WTC11 (cell line): ENCODE results near the gene MCF2L2. TPM values are rescaled to one million over a fixed set of nuclear protein-coding genes. Genes with fewer than 3 reads are reported as not detected.

ENCODE experiments used
- ATAC-seq: fragments of 200-7000 bp; cut with Tn5 transposase; 2 replicates; pipeline ENCODE4 v1.10.0; 2021; ENCODE audit warnings: mild to moderate bottlenecking, moderate library complexity
- CTCF ChIA-PET: fragments of 300-600 bp; sonication (Branson Sonifier 250); formaldehyde crosslinking; loops from one replicate; lab custom pipeline; 2021; ENCODE audit warnings: antibody characterized with exemption; lab: Charles Lee
- POLR2A ChIA-PET: fragments of 350-600 bp; sonication (Branson Sonifier 250); formaldehyde crosslinking; loops from one replicate; lab custom pipeline; 2021; ENCODE audit warnings: antibody characterized with exemption; lab: Charles Lee
- DNase-seq: peaks from one replicate; pipeline ENCODE4 v3.0.0; 2021; ENCODE audit warnings: low spot score
- H3K27ac Mint-ChIP-seq: 2 replicates; pipeline ENCODE4 v1.8.0; 2021; ENCODE audit warnings: mixed read lengths
- H3K27me3 Mint-ChIP-seq: 2 replicates; pipeline ENCODE4 v1.8.0; 2021; ENCODE audit warnings: low read depth, mild to moderate bottlenecking, moderate library complexity, mixed read lengths
- H3K36me3 Mint-ChIP-seq: 2 replicates; pipeline ENCODE4 v1.8.0; 2021; ENCODE audit warnings: mixed read lengths
- H3K4me1 Mint-ChIP-seq: 2 replicates; pipeline ENCODE4 v1.8.0; 2022; ENCODE audit warnings: mixed read lengths
- H3K4me3 Mint-ChIP-seq: 2 replicates; pipeline ENCODE4 v1.8.0; 2021; ENCODE audit warnings: mild to moderate bottlenecking, moderate library complexity, mixed read lengths
- H3K9me3 Mint-ChIP-seq: 2 replicates; pipeline ENCODE4 v1.8.0; 2021; ENCODE audit warnings: mixed read lengths
- CBFB ChIP-seq: sonication (generic); formaldehyde crosslinking; IDR thresholded peaks from 2 replicates; pipeline ENCODE4 v1.8.1; 2022; ENCODE audit warnings: mild to moderate bottlenecking, low read depth, missing genetic modification reagents
- GABPB1 ChIP-seq: sonication (generic); formaldehyde crosslinking; IDR thresholded peaks from 2 replicates; pipeline ENCODE4 v1.8.1; 2023; ENCODE audit warnings: mild to moderate bottlenecking, missing genetic modification reagents
- JUN ChIP-seq: sonication (generic); formaldehyde crosslinking; IDR thresholded peaks from 2 replicates; pipeline ENCODE4 v1.8.0; 2023; ENCODE audit warnings: mild to moderate bottlenecking, missing genetic modification reagents
- MXD4 ChIP-seq: fragments of 250-450 bp; sonication (Bioruptor Pico); IDR thresholded peaks from 2 replicates; pipeline ENCODE4 v1.8.0; 2021; ENCODE audit warnings: mild to moderate bottlenecking, moderate library complexity, borderline replicate concordance
- NFATC4 ChIP-seq: fragments of 250-450 bp; sonication (Bioruptor Pico); IDR thresholded peaks from 2 replicates; pipeline ENCODE4 v1.9.0; 2021; ENCODE audit warnings: mild to moderate bottlenecking
- SP1 ChIP-seq: sonication (generic); formaldehyde crosslinking; conservative IDR thresholded peaks from 2 replicates; pipeline ENCODE4 v1.8.1; 2022; ENCODE audit warnings: missing genetic modification reagents
- TEAD4 ChIP-seq: sonication (generic); formaldehyde crosslinking; IDR thresholded peaks from 2 replicates; pipeline ENCODE4 v1.8.0; 2022; ENCODE audit warnings: mild to moderate bottlenecking, missing genetic modification reagents
- ZBTB21 ChIP-seq: sonication (generic); formaldehyde crosslinking; IDR thresholded peaks from 2 replicates; pipeline ENCODE4 v1.8.1; 2023; ENCODE audit warnings: mild to moderate bottlenecking, missing genetic modification reagents, borderline replicate concordance
- ZNF138 ChIP-seq: sonication (generic); formaldehyde crosslinking; conservative IDR thresholded peaks from 2 replicates; pipeline ENCODE4 v1.8.1; 2022; ENCODE audit warnings: mild to moderate bottlenecking, moderate library complexity, missing genetic modification reagents
- total RNA-seq: library from RNA; stranded (reverse); gene quantifications from 3 replicates; pipeline ENCODE4 v1.2.3, GENCODE V29; 2021
- TF ChIP-seq, protein P1 (sequence below): sonication (generic); formaldehyde crosslinking; conservative IDR thresholded peaks from 2 replicates; pipeline ENCODE4 v1.8.1; 2023; ENCODE audit warnings: mild to moderate bottlenecking, low read depth, missing genetic modification reagents, moderate library complexity
- TF ChIP-seq, protein P2 (sequence below): sonication (generic); formaldehyde crosslinking; IDR thresholded peaks from 2 replicates; pipeline ENCODE4 v1.8.1; 2023; ENCODE audit warnings: mild to moderate bottlenecking, missing genetic modification reagents, borderline replicate concordance
- TF ChIP-seq, protein P3 (sequence below): sonication (generic); formaldehyde crosslinking; IDR thresholded peaks from 2 replicates; pipeline ENCODE4 v1.8.0; 2022; ENCODE audit warnings: mild to moderate bottlenecking, missing genetic modification reagents
- TF ChIP-seq, protein P4 (sequence below): sonication (generic); formaldehyde crosslinking; IDR thresholded peaks from 2 replicates; pipeline ENCODE4 v1.8.0; 2023; ENCODE audit warnings: missing genetic modification reagents
- TF ChIP-seq, protein P5 (sequence below): sonication (generic); formaldehyde crosslinking; IDR thresholded peaks from 2 replicates; pipeline ENCODE4 v1.8.0; 2022; ENCODE audit warnings: mild to moderate bottlenecking, missing genetic modification reagents
- TF ChIP-seq, protein P6 (sequence below): sonication (generic); formaldehyde crosslinking; IDR thresholded peaks from 2 replicates; pipeline ENCODE4 v1.8.1; 2022; ENCODE audit warnings: low read depth, missing genetic modification reagents, borderline replicate concordance
- TF ChIP-seq, protein P7 (sequence below): sonication (generic); formaldehyde crosslinking; IDR thresholded peaks from 2 replicates; pipeline ENCODE4 v1.8.1; 2022; ENCODE audit warnings: missing genetic modification reagents, borderline replicate concordance
- TF ChIP-seq, protein P8 (sequence below): sonication (generic); formaldehyde crosslinking; IDR thresholded peaks from 2 replicates; pipeline ENCODE4 v1.8.0; 2022; ENCODE audit warnings: mild to moderate bottlenecking, missing genetic modification reagents

The MCF2L2 gene
- total RNA-seq, 1 experiment from 2014 or later, result 7.5 TPM

DNA sequence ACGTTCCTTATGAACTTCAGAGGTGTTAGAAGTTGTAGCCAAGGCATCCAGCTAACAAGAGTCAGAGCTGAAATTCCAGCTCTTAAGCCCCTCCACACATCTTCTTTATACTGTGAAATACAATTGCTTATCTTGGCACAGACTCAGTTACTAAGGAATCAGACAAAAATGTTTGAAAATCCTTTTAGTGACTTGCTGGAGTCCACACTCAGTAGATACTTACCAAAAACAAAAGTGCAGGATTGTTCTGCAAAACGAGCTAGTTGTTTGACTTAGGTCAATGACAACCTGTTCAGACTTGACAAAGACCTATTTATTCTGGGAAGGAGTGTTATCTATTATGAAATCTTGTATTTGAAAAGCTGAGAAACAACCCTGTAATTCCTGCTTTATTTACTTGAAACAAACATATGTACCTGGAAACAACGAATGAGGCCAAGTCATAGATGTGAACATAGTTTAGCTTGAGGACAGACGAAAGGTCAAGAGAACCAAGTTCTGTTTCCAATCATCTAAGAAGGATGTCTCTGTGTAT lies 136.9 kb downstream of the MCF2L2 start:
- Mint-ChIP-seq H3K9me3 (peaks cover 3% of the 10 kb centered on the region; the same call in 1 of the 2 replicates), H3K27ac (no peak overlapping the region), H3K27me3 (no peaks in the 10 kb centered on the region), H3K4me3 (no peak overlapping the region), H3K4me1 (no peaks in the 10 kb centered on the region), H3K36me3 (peaks cover 18% of the 10 kb centered on the region)
- ChIA-PET CTCF (no interaction called here), POLR2A (no interaction called here)
- peak; percentile 70; the same call in 1 of the 2 replicates for TF ChIP-seq GABPB1 (CRISPR knock-in tag)
- TF ChIP-seq, protein P1, sequence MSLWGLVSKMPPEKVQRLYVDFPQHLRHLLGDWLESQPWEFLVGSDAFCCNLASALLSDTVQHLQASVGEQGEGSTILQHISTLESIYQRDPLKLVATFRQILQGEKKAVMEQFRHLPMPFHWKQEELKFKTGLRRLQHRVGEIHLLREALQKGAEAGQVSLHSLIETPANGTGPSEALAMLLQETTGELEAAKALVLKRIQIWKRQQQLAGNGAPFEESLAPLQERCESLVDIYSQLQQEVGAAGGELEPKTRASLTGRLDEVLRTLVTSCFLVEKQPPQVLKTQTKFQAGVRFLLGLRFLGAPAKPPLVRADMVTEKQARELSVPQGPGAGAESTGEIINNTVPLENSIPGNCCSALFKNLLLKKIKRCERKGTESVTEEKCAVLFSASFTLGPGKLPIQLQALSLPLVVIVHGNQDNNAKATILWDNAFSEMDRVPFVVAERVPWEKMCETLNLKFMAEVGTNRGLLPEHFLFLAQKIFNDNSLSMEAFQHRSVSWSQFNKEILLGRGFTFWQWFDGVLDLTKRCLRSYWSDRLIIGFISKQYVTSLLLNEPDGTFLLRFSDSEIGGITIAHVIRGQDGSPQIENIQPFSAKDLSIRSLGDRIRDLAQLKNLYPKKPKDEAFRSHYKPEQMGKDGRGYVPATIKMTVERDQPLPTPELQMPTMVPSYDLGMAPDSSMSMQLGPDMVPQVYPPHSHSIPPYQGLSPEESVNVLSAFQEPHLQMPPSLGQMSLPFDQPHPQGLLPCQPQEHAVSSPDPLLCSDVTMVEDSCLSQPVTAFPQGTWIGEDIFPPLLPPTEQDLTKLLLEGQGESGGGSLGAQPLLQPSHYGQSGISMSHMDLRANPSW (CRISPR knock-in tag), result no peak
- TF ChIP-seq, protein P2, sequence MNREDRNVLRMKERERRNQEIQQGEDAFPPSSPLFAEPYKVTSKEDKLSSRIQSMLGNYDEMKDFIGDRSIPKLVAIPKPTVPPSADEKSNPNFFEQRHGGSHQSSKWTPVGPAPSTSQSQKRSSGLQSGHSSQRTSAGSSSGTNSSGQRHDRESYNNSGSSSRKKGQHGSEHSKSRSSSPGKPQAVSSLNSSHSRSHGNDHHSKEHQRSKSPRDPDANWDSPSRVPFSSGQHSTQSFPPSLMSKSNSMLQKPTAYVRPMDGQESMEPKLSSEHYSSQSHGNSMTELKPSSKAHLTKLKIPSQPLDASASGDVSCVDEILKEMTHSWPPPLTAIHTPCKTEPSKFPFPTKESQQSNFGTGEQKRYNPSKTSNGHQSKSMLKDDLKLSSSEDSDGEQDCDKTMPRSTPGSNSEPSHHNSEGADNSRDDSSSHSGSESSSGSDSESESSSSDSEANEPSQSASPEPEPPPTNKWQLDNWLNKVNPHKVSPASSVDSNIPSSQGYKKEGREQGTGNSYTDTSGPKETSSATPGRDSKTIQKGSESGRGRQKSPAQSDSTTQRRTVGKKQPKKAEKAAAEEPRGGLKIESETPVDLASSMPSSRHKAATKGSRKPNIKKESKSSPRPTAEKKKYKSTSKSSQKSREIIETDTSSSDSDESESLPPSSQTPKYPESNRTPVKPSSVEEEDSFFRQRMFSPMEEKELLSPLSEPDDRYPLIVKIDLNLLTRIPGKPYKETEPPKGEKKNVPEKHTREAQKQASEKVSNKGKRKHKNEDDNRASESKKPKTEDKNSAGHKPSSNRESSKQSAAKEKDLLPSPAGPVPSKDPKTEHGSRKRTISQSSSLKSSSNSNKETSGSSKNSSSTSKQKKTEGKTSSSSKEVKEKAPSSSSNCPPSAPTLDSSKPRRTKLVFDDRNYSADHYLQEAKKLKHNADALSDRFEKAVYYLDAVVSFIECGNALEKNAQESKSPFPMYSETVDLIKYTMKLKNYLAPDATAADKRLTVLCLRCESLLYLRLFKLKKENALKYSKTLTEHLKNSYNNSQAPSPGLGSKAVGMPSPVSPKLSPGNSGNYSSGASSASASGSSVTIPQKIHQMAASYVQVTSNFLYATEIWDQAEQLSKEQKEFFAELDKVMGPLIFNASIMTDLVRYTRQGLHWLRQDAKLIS, result no peak
- no peak for TF ChIP-seq ZBTB21 (CRISPR knock-in tag)
- no peak for TF ChIP-seq CBFB (CRISPR knock-in tag)
- DNase-seq (no peak), ATAC-seq (no peak)

DNA sequence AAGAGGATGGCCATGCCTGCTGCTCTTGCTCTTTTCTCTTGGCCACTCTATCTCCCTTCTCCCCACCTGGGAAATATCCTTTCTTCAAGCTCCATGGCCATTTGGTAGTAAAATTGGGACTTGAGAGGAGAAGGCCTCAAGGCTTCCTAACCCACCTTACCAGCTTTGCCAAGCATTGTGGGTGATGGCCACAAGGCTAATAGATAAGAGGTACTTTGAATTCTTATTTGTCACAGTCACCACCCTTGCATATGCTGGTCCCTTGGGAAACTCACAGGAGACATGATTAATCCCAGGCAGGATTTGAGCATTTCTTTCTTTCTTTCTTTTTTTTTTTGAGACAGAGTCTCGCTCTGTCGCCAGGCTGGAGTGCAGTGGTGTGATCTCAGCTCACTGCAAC lies 138.2 kb downstream of the MCF2L2 start:
- DNase-seq (no peak), ATAC-seq (no peak)
- CTCF ChIA-PET, result no interaction called here
- POLR2A ChIA-PET, result no interaction called here
- peaks cover 3% of the 10 kb centered on the region; the same call in 1 of the 2 replicates for H3K9me3 Mint-ChIP-seq
- H3K36me3 Mint-ChIP-seq, result peaks cover 17% of the 10 kb centered on the region
- H3K4me1 Mint-ChIP-seq, result no peaks in the 10 kb centered on the region
- no peak overlapping the region for H3K27ac Mint-ChIP-seq
- H3K27me3 Mint-ChIP-seq, result no peaks in the 10 kb centered on the region
- TF ChIP-seq, protein P3, sequence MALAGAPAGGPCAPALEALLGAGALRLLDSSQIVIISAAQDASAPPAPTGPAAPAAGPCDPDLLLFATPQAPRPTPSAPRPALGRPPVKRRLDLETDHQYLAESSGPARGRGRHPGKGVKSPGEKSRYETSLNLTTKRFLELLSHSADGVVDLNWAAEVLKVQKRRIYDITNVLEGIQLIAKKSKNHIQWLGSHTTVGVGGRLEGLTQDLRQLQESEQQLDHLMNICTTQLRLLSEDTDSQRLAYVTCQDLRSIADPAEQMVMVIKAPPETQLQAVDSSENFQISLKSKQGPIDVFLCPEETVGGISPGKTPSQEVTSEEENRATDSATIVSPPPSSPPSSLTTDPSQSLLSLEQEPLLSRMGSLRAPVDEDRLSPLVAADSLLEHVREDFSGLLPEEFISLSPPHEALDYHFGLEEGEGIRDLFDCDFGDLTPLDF (CRISPR knock-in tag), result no peak
- TF ChIP-seq SP1, result no peak
- no peak for TF ChIP-seq ZNF138
- no peak for TF ChIP-seq TEAD4 (CRISPR knock-in tag)
- TF ChIP-seq NFATC4 (CRISPR knock-in tag), result no peak
- no peak overlapping the region for H3K4me3 Mint-ChIP-seq

DNA sequence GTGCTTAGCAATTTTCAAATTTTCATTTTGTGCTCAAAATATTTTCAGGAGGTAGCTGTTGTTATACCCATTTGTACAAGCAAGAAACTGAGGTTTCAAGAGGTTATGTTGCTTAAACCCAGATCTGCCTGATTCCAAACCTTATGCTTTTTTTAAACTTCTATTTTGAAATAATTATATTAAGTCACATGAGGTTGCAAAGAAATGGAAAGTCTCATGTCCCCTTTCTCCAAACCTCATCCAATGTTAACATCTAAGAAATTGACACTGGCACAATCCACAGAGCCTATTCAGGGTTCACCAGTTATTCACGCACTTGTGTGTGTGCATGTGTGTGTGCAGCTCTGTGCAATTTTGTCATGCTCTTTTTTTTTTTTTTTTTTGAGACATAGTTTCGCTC lies 140.3 kb downstream of the MCF2L2 start:
- no peak for DNase-seq
- no peak for ATAC-seq
- H3K4me1 Mint-ChIP-seq, result no peaks in the 10 kb centered on the region
- CTCF ChIA-PET, result no interaction called here
- H3K27me3 Mint-ChIP-seq, result no peaks in the 10 kb centered on the region
- H3K27ac Mint-ChIP-seq, result no peak overlapping the region
- peaks cover 12% of the 10 kb centered on the region; the same call in 1 of the 2 replicates for H3K36me3 Mint-ChIP-seq
- peaks cover 3% of the 10 kb centered on the region; the same call in 1 of the 2 replicates for H3K9me3 Mint-ChIP-seq
- H3K4me3 Mint-ChIP-seq, result no peak overlapping the region
- POLR2A ChIA-PET, result no interaction called here
- TF ChIP-seq, protein P4, sequence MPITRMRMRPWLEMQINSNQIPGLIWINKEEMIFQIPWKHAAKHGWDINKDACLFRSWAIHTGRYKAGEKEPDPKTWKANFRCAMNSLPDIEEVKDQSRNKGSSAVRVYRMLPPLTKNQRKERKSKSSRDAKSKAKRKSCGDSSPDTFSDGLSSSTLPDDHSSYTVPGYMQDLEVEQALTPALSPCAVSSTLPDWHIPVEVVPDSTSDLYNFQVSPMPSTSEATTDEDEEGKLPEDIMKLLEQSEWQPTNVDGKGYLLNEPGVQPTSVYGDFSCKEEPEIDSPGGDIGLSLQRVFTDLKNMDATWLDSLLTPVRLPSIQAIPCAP, result no peak
- TF ChIP-seq MXD4 (CRISPR knock-in tag) (no peak), JUN (CRISPR knock-in tag) (no peak)
- TF ChIP-seq, protein P5, sequence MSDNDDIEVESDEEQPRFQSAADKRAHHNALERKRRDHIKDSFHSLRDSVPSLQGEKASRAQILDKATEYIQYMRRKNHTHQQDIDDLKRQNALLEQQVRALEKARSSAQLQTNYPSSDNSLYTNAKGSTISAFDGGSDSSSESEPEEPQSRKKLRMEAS (CRISPR knock-in tag), result no peak
- TF ChIP-seq, protein P6, sequence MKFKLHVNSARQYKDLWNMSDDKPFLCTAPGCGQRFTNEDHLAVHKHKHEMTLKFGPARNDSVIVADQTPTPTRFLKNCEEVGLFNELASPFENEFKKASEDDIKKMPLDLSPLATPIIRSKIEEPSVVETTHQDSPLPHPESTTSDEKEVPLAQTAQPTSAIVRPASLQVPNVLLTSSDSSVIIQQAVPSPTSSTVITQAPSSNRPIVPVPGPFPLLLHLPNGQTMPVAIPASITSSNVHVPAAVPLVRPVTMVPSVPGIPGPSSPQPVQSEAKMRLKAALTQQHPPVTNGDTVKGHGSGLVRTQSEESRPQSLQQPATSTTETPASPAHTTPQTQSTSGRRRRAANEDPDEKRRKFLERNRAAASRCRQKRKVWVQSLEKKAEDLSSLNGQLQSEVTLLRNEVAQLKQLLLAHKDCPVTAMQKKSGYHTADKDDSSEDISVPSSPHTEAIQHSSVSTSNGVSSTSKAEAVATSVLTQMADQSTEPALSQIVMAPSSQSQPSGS (CRISPR knock-in tag), result no peak
- TF ChIP-seq, protein P7, sequence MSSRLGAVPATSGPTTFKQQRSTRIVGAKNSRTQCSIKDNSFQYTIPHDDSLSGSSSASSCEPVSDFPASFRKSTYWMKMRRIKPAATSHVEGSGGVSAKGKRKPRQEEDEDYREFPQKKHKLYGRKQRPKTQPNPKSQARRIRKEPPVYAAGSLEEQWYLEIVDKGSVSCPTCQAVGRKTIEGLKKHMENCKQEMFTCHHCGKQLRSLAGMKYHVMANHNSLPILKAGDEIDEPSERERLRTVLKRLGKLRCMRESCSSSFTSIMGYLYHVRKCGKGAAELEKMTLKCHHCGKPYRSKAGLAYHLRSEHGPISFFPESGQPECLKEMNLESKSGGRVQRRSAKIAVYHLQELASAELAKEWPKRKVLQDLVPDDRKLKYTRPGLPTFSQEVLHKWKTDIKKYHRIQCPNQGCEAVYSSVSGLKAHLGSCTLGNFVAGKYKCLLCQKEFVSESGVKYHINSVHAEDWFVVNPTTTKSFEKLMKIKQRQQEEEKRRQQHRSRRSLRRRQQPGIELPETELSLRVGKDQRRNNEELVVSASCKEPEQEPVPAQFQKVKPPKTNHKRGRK, result no peak
- TF ChIP-seq, protein P8, sequence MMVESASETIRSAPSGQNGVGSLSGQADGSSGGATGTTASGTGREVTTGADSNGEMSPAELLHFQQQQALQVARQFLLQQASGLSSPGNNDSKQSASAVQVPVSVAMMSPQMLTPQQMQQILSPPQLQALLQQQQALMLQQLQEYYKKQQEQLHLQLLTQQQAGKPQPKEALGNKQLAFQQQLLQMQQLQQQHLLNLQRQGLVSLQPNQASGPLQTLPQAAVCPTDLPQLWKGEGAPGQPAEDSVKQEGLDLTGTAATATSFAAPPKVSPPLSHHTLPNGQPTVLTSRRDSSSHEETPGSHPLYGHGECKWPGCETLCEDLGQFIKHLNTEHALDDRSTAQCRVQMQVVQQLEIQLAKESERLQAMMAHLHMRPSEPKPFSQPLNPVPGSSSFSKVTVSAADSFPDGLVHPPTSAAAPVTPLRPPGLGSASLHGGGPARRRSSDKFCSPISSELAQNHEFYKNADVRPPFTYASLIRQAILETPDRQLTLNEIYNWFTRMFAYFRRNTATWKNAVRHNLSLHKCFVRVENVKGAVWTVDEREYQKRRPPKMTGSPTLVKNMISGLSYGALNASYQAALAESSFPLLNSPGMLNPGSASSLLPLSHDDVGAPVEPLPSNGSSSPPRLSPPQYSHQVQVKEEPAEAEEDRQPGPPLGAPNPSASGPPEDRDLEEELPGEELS (CRISPR knock-in tag), result no peak
